ENCODE data around the gene KCNJ14. TPM values are rescaled to one million over a fixed set of nuclear protein-coding genes. Genes with fewer than 3 reads are reported as not detected.

KCNJ14 gene
- polyA plus RNA-seq, 1 donor from 2014 or later, result 1.1 TPM

DNA sequence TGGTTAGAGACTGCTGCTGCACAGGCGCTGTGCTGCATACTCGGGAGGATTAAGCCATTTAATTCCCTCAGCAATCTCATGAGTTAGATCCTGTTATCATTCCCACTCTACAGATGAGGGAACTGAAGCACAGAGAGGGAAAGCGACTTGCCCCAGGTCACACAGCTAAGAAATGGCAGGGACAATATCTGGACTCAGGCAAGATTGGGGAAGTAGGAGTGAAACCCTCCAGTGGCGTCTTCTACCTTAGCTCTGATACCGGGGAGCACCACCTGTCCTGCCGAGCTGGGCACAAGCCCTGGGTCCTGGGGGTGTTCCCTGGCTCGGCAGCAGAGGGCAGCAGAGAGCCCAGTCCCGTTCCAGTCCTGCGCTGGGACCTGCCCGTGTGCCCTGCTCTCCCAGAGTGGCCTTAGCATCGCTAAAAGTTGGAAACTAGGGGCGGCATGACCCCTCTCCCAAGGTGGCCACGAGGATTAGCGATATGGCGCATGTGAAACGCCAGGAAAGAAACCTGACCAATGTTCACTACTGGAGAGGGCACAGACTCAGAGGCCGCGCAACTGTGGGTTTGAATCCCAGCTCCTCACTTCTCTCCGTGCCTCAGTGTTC, 34.3 kb downstream of the KCNJ14 start:
- no peak overlapping the region for H3K4me2 ChIP-seq (ENCODE audit: low read length)
- H3F3A ChIP-seq (ENCODE audit: insufficient read depth, low read length, poor library complexity, severe bottlenecking), result no peaks in the 10 kb centered on the region
- no peak overlapping the region for H2AFZ ChIP-seq (ENCODE audit: low read depth, low read length)
- TF ChIP-seq MXI1 (conservative IDR thresholded peaks at IDR 0.05; ENCODE audit: poor library complexity, severe bottlenecking) (no peak), EP300 (conservative IDR thresholded peaks at IDR 0.05; ENCODE audit: poor library complexity, severe bottlenecking) (no peak), RAD21 (conservative IDR thresholded peaks at IDR 0.05) (peak; percentile 64), SMC3 (conservative IDR thresholded peaks at IDR 0.05; ENCODE audit: poor library complexity) (peak; percentile 79)
- TF ChIP-seq, protein P1, sequence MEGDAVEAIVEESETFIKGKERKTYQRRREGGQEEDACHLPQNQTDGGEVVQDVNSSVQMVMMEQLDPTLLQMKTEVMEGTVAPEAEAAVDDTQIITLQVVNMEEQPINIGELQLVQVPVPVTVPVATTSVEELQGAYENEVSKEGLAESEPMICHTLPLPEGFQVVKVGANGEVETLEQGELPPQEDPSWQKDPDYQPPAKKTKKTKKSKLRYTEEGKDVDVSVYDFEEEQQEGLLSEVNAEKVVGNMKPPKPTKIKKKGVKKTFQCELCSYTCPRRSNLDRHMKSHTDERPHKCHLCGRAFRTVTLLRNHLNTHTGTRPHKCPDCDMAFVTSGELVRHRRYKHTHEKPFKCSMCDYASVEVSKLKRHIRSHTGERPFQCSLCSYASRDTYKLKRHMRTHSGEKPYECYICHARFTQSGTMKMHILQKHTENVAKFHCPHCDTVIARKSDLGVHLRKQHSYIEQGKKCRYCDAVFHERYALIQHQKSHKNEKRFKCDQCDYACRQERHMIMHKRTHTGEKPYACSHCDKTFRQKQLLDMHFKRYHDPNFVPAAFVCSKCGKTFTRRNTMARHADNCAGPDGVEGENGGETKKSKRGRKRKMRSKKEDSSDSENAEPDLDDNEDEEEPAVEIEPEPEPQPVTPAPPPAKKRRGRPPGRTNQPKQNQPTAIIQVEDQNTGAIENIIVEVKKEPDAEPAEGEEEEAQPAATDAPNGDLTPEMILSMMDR (IDR thresholded peaks at IDR 0.05; ENCODE audit: poor library complexity, severe bottlenecking), result peak; percentile 83
- H4K20me1 ChIP-seq (ENCODE audit: insufficient read depth), result no peaks in the 10 kb centered on the region
- H3K27me3 ChIP-seq (ENCODE audit: insufficient read depth, low read depth, low read length), result no peaks in the 10 kb centered on the region
- H3K36me3 ChIP-seq (ENCODE audit: insufficient read depth, low read length), result no peaks in the 10 kb centered on the region
- no peaks in the 10 kb centered on the region for H3K9me2 ChIP-seq (ENCODE audit: insufficient read depth, low read length)
- no peak overlapping the region for H3K4me3 ChIP-seq (ENCODE audit: low read length)
- no peak overlapping the region for H3K27ac ChIP-seq (ENCODE audit: low read length)
- H3K79me2 ChIP-seq (replicated peaks; ENCODE audit: insufficient read depth, low read length), result no peaks in the 10 kb centered on the region
- no peak overlapping the region for H3K9ac ChIP-seq (ENCODE audit: low read length)
- no peaks in the 10 kb centered on the region for H3K9me3 ChIP-seq (ENCODE audit: low read length)

DNA sequence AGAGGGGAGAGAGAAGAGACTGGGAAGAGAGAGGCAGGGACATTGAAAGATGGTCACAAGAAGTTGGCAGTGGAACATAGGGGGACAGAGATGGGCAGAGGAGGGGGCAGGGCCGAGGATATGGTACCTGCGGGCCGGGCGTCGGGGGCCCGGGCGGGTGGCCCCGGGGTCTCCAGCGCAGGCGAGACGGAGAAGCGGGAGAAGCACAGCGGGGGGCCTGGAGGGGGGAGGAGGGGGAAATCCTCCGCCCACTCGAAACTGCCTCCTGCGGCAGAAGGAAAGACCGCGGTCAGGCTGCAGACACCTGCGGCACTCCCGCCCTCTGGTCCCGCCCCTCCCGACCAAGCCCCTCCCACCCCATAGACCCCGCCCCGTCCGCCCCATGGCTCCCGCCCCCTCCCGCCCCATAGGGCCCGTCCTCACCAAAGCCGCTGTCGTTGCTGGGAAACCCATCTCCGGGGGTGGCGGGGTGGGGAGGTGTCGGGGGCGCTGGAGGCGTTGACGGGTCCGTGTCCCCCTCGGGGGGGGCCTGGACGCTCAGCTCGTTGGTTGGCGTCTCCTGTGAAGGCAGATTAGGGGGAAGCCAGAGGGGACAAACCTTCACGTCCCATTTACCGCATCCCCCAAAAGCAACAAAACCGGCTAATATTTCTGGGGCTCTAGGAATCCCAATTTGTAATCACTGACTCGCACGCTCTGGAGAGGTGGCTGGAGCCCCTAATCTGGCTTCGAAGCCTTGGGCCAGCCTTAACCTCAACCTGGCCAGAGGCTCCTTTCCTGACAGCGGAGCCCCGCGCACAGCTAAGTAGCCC, 35.8 kb downstream of the KCNJ14 start:
- H3K4me2 ChIP-seq (ENCODE audit: low read length), result no peak overlapping the region
- H3K4me3 ChIP-seq (ENCODE audit: low read length), result no peak overlapping the region
- H3K9me2 ChIP-seq (ENCODE audit: insufficient read depth, low read length), result no peaks in the 10 kb centered on the region
- no peak overlapping the region for H3K9ac ChIP-seq (ENCODE audit: low read length)
- H3K9me3 ChIP-seq (ENCODE audit: low read length), result no peaks in the 10 kb centered on the region
- no peaks in the 10 kb centered on the region for H3K36me3 ChIP-seq (ENCODE audit: insufficient read depth, low read length)
- H3F3A ChIP-seq (ENCODE audit: insufficient read depth, low read length, poor library complexity, severe bottlenecking), result no peaks in the 10 kb centered on the region
- H3K27ac ChIP-seq (ENCODE audit: low read length), result no peak overlapping the region
- H3K79me2 ChIP-seq (replicated peaks; ENCODE audit: insufficient read depth, low read length), result no peaks in the 10 kb centered on the region
- H4K20me1 ChIP-seq (ENCODE audit: insufficient read depth), result no peaks in the 10 kb centered on the region
- no peak overlapping the region for H2AFZ ChIP-seq (ENCODE audit: low read depth, low read length)
- no peak for TF ChIP-seq RAD21 (conservative IDR thresholded peaks at IDR 0.05)
- TF ChIP-seq, protein P2, sequence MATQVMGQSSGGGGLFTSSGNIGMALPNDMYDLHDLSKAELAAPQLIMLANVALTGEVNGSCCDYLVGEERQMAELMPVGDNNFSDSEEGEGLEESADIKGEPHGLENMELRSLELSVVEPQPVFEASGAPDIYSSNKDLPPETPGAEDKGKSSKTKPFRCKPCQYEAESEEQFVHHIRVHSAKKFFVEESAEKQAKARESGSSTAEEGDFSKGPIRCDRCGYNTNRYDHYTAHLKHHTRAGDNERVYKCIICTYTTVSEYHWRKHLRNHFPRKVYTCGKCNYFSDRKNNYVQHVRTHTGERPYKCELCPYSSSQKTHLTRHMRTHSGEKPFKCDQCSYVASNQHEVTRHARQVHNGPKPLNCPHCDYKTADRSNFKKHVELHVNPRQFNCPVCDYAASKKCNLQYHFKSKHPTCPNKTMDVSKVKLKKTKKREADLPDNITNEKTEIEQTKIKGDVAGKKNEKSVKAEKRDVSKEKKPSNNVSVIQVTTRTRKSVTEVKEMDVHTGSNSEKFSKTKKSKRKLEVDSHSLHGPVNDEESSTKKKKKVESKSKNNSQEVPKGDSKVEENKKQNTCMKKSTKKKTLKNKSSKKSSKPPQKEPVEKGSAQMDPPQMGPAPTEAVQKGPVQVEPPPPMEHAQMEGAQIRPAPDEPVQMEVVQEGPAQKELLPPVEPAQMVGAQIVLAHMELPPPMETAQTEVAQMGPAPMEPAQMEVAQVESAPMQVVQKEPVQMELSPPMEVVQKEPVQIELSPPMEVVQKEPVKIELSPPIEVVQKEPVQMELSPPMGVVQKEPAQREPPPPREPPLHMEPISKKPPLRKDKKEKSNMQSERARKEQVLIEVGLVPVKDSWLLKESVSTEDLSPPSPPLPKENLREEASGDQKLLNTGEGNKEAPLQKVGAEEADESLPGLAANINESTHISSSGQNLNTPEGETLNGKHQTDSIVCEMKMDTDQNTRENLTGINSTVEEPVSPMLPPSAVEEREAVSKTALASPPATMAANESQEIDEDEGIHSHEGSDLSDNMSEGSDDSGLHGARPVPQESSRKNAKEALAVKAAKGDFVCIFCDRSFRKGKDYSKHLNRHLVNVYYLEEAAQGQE (IDR thresholded peaks at IDR 0.05; ENCODE audit: borderline replicate concordance), result no peak
- no peak for TF ChIP-seq EZH2 (IDR thresholded peaks at IDR 0.05; ENCODE audit: borderline replicate concordance, insufficient read depth, low read length, poor library complexity, severe bottlenecking)
- TF ChIP-seq SMC3 (conservative IDR thresholded peaks at IDR 0.05; ENCODE audit: poor library complexity), result no peak
- TF ChIP-seq MXI1 (conservative IDR thresholded peaks at IDR 0.05; ENCODE audit: poor library complexity, severe bottlenecking), result no peak
- no peak for TF ChIP-seq EP300 (conservative IDR thresholded peaks at IDR 0.05; ENCODE audit: poor library complexity, severe bottlenecking)
- no peak for TF ChIP-seq POLR2AphosphoS5 (IDR thresholded peaks at IDR 0.05)
- no peak for TF ChIP-seq TAF1 (IDR thresholded peaks at IDR 0.05; ENCODE audit: low read depth)
- TF ChIP-seq, protein P1 (IDR thresholded peaks at IDR 0.05; ENCODE audit: poor library complexity, severe bottlenecking), result no peak
- no peaks in the 10 kb centered on the region for H3K27me3 ChIP-seq (ENCODE audit: insufficient read depth, low read depth, low read length)
